GM19395 (cell line): ENCODE results near the gene CLP1.
"Not testable (repeated sequence)": the region's sequence is repeated elsewhere in the genome, so short reads cannot be mapped to it uniquely, and the experiment has no call there.

ENCODE experiments used
- ATAC-seq: cut with Tn5 transposase; IDR thresholded peaks from one replicate; pipeline ENCODE4 v1.9.1; 2021; ENCODE audit warnings: mild to moderate bottlenecking, moderate library complexity; ENCODE audit not compliant: unreplicated experiment

Gene CLP1

DNA sequence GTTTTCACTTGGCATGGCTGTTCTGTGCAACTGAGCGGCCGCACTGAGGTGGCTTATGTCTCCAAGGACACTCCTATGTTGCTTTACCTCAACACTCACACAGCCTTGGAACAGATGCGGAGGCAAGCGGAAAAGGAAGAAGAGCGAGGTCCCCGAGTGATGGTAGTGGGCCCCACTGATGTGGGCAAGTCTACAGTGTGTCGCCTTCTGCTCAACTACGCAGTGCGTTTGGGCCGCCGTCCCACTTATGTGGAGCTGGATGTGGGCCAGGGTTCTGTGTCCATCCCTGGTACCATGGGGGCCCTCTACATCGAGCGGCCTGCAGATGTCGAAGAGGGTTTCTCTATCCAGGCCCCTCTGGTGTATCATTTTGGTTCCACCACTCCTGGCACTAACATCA lies 2.1 kb downstream of the CLP1 start:
- ATAC-seq, result no peak

DNA sequence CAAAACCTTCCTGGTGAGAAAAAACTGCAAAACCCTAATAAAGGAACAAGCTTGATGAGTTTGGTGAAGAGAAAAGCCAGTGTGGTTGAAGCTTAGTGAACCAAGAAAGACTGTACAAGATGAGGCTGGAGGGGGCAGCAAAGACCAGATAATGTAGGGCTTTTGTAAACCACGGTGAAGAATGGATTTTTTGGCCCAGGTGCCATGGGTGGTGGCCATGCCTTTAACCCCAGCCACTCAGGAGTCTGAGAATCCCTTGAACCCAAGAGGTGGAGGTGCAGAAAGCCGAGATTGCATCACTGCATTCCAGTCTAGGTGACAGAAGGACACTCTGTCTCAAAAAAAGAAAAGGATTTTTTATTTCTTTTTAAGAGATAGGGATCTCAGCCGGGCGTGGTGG lies 5.3 kb downstream of the CLP1 start:
- ATAC-seq, result no peak

DNA sequence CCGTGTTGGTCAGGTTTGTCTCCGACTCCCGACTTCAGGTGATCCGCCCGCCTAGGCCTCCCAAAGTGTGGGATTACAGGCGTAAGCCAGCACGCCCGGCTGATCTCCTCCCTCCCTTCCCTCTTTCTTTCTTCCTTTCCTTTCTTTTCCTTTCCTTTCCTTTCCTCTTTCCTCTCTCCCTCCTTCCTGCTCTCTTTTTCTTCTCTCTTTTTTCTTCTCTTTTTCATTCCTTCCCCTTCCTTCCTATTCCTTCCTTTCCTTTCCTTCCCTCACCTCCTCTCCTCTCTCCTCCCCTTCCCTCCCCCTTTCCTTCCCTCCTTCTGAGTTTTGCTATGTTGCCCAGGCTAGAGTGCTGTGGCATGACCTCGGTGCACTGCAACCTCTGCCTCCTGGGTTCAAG lies 6.4 kb downstream of the CLP1 start:
- no peak for ATAC-seq

DNA sequence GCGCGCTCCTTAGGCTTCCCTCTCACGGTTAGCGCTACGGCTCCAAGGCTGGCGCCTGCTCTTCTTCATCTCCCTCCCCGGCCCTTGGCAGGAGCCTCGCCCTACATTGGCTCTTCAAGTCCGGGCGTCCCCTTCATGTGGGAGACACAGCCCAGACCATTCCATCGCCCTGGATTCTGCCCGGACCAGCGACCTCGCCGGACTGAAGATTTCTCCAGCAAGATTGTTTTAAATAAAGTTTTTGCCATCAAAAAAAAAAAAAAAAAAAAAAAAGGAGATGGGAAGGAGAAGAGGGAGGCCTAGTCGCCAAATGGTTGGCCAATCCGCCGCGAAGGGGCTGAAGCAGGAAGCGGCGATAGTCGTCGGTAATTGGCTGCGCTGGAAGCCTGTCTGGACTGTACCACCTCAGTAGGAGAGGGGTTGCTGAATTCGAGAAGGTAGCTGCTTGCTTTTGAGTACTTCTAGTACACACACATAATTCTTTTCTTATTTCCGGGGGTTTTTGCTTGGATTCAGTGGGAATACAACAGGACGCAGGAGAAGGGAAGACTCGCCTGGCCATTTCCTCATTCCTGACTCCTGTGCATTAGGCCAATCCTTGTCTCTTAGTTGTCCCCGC lies 9.7 kb downstream of the CLP1 start:
- peak; percentile 76 for ATAC-seq

DNA sequence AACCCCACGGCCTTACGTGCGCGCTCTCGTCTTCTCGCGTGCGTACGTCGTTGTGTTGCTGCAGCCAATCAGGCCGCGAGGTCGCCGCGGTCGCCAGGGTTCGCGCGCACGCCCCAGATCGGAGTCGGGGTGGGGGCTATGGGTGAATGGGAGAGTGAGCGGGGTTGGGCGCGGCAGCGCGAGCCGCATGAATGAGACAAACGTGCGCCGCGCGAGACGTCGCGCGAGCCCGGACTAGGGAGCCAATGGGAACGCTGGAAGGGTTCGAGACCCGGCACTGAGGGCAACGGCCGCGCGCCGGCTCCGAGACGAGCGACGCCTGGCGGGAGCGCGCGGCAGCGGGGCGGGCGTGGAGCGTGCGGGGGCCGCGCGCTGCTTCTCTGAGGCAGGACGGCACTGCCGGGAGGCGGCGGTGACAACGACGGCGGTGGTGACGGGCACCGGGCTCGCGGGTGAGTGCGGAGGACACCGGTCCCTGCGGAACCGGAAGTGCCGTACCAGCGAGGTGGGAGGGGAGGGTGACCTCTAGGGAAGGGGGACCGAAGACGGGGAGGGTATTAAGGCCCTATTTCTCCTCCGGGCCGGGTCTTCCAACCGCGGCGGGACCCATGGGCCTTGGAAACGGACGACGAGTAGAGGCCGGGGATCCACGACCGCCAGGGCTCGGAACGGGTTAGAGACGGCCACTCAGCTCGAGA lies 10.3 kb downstream of the CLP1 start, which contains the start of gene ZDHHC5:
ZDHHC5 (plus strand) TSS at position 379 of the 698 bp plus-strand sequence. CDS start 4,977 bp downstream, outside the sequence.
- ATAC-seq, result peak; percentile 83

DNA sequence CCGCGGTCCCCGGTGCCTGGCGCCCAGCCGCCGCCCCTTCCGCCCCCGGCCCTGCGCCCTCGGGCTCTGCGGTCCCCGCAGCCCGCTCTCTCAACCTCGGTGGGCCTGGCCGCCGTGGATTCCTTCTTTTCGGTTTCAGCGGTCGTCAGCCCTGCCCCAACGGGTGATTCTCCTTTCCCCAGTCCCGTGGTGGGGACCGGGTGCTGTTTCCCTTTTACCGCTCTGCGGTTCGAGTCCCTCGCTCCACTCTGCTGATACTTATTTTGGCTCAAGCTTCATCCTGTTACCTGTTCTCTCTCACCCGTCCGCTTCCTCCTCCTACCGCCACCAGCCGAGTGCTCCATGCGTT lies 10.8 kb downstream of the CLP1 start:
- ATAC-seq, result peak; percentile 17

DNA sequence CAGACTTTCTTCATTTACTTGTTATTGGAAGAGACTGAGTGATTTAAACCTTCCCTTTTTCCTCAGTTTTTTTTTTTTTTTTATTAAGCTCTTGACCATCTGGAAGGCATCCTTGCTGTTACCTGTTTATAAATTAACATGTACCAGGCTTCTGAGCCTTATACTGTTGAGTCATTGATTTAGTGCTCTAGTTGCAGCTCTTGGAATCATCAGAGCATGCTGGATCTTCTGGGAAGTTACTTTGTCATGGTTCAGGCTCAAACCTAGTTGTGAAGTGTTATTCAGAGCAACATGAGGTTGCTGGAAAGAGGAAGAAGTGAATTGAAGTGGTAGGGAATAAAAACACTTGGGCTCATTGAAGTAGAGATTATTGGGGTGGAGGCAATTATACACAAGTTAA lies 16.7 kb downstream of the CLP1 start:
- ATAC-seq, result no peak

DNA sequence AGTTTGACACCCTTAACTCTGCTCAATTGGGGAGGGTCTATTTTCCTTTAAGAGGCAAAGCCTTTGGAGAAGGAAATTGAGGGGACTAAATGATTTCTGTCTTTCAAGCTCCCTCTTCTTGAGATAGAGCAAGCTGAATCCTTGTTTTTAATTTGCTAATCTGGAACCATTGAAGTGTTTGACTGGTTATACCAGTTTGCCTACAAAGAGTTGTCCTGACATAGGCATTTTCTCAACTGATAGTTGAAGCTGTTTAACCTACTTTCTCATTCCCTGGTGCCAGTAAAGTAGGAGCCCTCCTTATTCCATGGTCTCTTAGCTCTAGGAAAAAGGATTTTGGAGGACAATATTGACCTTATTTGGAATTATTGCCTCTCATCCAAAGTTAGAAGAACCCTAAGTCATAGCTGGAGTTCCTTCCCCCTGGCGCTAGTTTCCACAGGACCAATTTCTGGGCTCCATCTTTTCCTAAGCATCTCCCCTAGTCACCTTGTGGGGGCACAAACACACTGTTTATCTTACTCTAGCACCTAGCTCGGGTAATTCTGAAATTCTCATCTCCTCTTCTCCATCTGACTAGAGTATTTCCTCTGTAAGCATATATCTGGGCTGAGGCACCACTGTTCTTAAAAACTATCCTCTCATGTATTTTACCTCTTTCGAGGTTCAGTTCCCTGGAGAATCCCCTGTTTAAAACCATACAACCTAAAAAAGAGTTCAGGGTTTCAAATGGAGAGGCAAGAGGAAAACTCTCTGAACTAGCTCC lies 17.8 kb downstream of the CLP1 start:
- ATAC-seq, result no peak

DNA sequence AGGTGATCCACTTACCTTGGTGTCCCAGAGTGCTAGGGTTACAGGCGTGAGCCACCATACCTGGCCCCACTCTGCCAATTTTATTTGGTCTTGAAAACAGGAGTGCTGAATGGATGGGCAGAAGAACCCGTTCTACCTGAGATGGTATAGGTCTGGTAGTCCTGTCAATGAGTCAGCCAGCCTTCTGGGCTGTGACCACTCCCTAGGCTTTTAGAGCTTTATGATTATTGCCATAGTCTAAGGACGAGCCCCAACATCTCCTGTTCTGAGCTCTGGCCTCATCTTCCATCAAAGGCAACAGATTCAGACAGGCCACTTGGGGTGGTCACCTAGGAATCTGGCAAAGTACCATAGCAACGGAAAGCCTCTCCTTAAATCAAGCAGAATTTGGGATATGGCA lies 21.8 kb downstream of the CLP1 start:
- ATAC-seq, result no peak

DNA sequence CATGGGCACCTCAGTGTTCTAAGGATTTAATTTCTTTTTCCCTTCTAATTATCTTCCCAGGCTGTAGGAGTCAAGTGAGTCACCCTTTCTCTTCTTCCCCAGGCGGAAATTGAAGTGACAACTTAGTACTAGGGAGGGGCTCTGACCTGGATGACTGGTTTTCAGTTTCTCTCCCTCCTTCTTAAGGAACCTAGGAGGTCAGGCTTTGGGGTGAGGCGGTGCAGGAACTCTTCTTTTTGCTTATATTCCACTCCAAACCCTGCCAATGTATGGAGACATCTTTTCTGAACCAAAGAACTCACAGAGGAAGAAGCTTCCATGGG lies 23.0 kb downstream of the CLP1 start:
- ATAC-seq, result peak; percentile 56

DNA sequence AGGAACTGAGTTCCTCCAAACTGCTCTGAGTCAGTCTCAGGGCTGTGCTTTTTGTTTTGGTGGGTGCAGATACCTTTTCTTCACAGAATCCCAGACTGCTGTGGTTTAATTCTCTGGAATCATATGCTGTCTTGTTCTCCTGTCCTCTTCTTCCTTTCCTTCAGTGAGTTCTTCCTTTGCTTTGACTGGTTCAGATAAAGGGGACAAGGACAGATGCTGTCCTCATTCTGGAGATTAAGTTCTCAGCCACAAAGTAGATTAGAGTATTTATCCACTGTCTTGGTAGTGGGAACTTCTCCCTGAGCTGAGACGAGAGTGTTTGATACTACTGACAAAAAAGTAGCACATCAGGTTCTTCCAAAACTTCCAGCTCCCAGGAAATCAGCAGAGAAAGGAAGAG lies 23.6 kb downstream of the CLP1 start:
- no peak for ATAC-seq

DNA sequence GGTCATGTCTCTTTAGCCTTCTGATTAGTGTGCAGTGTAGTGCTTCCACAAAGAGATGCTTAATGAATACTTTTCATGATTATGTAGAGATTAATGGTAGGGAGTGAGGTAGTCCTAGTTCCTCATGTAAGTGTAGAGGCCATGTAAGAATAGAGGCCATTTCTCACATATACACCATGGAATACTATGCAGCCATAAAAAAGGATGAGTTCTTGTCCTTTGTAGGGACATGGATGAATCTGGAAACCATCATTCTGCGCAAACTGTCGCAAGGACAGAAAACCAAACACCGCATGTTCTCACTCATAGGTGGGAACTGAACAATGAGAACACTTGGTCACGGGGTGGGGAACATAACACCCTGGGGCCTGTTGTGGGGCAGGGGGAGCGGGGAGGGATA lies 32.9 kb downstream of the CLP1 start:
- not testable (repeated sequence) for ATAC-seq

DNA sequence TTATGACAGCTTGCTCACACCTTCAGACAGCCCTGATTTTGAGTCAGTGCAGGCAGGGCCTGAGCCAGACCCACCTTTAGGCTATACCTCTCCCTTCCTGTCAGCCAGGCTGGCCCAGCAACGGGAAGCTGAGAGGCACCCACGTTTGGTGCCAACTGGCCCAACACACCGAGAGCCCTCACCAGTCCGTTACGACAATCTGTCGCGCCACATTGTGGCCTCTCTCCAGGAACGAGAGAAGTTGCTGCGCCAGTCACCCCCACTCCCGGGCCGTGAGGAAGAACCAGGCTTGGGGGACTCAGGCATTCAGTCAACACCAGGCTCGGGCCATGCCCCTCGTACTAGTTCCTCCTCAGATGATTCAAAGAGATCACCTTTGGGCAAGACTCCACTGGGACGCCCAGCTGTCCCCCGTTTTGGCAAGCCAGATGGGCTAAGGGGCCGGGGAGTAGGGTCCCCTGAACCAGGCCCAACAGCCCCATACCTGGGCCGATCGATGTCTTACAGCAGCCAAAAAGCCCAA lies 41.3 kb downstream of the CLP1 start:
- no peak for ATAC-seq

DNA sequence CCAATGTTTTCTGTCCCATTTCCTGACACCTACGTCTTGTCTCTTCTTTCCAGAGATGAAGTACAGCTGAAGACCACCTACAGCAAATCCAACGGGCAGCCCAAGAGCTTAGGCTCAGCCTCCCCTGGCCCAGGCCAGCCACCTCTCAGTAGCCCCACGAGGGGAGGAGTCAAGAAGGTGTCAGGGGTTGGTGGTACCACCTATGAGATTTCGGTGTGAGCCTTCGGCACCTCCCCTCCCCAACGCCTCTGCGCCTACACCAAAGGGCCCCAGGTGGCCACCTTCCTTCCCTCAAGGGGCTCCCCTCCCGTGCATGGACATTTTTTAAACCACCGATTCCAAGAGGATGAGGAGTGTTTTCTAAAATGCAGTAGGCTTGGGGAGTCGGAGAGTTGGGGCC lies 42.3 kb downstream of the CLP1 start:
- no peak for ATAC-seq

DNA sequence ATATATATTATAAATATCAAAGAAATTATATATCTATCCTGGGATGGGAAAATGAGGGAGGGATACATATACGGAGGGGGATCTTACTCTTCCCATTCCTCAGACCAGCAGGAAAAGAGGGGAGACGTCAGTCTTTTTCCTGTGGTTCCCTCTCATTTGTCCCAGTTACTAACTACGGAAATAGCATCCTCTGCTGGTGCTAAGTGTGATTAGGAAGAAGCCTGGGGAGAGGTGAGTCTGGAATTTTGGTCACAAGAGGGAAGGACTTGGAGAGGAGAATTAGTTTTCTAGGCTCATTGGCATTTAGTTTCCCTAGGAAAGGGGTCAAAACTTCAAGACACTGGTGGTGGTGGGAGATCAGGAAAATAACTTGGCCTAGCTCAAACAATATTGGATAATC lies 42.9 kb downstream of the CLP1 start:
- no peak for ATAC-seq

DNA sequence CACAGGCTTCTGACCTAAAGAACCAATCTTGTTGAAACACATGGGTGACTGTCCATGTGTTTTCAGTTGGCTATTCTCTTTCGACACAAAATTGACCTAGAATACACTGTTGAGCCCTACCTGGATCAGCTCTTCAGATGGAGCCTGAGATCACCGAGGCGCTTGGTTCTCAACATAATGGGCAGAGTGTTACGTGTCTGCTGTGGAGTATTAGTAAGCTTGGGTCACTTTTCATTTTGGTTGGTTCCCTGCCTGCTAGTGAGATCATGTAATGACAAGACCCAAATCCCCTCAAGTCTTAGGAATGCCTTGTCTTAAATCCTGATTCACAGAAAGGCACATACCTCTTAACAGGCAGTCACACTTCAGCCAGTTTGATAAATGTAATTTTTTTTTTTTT lies 45.8 kb downstream of the CLP1 start:
- ATAC-seq, result no peak

DNA sequence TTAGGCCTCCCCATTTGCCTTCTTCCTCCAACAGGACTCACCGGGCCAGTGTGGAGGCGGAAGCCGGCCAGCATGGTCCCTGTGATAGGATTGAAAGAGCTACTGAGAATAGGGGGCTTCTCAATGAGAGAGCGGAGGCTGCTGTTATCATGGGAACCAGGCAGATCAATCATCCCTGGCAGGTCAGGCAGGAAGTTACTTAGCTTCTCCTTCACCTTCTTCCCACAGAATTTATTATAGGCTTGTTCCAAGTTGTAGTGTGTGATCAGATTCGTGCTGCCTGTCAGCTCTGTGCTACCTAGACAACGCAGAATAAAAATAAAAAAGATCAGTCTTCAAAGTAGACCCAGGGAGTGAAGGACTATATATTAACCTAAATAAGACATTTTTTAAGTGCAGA lies 47.4 kb downstream of the CLP1 start:
- ATAC-seq, result no peak

DNA sequence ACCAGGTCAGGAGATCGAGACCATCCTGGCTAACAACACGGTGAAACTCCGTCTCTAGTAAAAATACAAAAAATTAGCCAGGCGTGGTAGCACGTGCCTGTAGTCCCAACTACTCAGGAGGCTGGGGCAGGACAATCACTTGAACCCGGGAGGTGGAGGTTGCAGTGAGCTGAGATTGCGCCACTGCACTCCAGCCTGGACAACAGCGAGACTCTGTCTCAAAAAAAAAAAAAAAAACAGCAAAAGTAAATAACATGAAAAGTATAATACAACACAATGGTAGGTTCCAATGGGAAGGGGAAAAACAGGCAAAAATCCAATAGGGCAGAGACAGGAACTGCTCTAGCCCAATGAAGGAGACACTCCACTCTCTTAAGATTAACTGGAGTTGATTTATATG lies 47.9 kb downstream of the CLP1 start:
- ATAC-seq, result not testable (repeated sequence)

DNA sequence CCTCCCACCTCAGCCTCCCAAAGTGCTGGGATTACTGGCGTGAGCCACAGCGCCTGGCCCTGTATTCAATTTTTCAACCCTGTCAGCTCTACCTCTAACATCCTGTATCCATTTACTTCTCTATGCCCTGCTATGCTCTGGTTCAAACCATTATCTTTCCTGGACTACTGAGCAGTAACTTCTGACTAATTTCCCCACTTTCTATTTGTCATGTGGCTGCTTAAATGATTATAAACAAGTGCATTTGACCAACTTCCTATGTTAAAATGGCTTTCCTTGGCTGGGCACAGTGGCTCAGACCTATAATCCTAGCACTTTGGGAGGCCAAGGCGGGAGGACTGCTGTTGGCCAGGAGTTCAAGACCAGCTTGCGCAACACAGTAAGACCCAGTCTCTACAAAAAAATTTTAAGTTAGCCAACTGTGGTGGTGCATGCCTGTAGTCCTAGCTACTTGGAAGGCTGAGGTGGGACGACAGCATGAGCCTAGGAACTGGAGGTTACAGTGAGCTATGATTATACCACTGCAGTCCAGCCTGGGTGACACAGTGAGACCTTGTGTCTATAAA lies 52.3 kb downstream of the CLP1 start:
- no peak for ATAC-seq
